SK-N-SH (cell line): ENCODE data around the gene KIF13A. TPM values are rescaled to one million over a fixed set of nuclear protein-coding genes. Genes with fewer than 3 reads are reported as not detected.

Experiments used
- CTCF ChIA-PET: fragments of 300-600, 350-600 bp; formaldehyde crosslinking; extraction: SDS; loops from one replicate; lab custom pipeline; 2021; lab: Yijun Ruan, JAX
- POLR2A ChIA-PET: fragments of 350-600 bp; sonication (Branson Sonifier 250); formaldehyde crosslinking; extraction: SDS; loops from one replicate; lab custom pipeline; 2020; ENCODE audit warnings: antibody characterized with exemption, inconsistent platforms; lab: Yijun Ruan, JAX
- DNase-seq: peaks from one replicate; pipeline ENCODE4 v3.0.0; 2012
- H2AFZ ChIP-seq: fragments of 200-600 bp; sonication (generic); 2 replicates; pipeline ENCODE4 v1.8.1; 2016; ENCODE audit warnings: antibody characterized with exemption, mild to moderate bottlenecking, low read depth
- H3F3A ChIP-seq: fragments of 200-600 bp; sonication (generic); replicated peaks from 2 replicates; pipeline ENCODE3; 2016; ENCODE audit warnings: antibody characterized with exemption, mild to moderate bottlenecking; ENCODE audit not compliant: insufficient read depth
- H3K27ac ChIP-seq, 2 experiments: fragments of 200-500 bp in 1 of 2; fragments of 200-600 bp in 1 of 2; sonication (Bioruptor generic) in 1 of 2; sonication (generic), shearing (Covaris generic) in 1 of 2; 2 replicates each; pipeline versions ENCODE4 v1.5.1 to v1.6.1; 2014 to 2016; ENCODE audit warnings: low read depth in 2 of 2, inconsistent platforms in 1 of 2, low read length in 1 of 2, mild to moderate bottlenecking in 1 of 2, mixed read lengths in 1 of 2
- H3K27me3 ChIP-seq: fragments of 200-600 bp; sonication (generic), shearing (Covaris generic); 2 replicates; pipeline ENCODE4 v1.6.1; 2016; ENCODE audit warnings: mixed run types; ENCODE audit not compliant: insufficient read depth
- H3K36me3 ChIP-seq, 2 experiments: fragments of 200-500 bp in 1 of 2; fragments of 200-600 bp in 1 of 2; sonication (Bioruptor generic) in 1 of 2; sonication (generic) in 1 of 2; replicated peaks in 1 of 2; 2 replicates each; pipeline versions ENCODE3 to v1.5.1; 2014 to 2016; ENCODE audit warnings: low read length in 1 of 2, mild to moderate bottlenecking in 1 of 2; ENCODE audit not compliant: insufficient read depth in 2 of 2, control insufficient read depth in 1 of 2
- H3K4me1 ChIP-seq, 2 experiments: fragments of 200-500 bp in 1 of 2; fragments of 200-600 bp in 1 of 2; sonication (Bioruptor generic) in 1 of 2; sonication (generic), shearing (Covaris generic) in 1 of 2; 2 replicates each; pipeline versions ENCODE4 v1.5.1 to v1.6.1; 2014 to 2016; ENCODE audit warnings: low read depth in 1 of 2, low read length in 1 of 2, mixed run types in 1 of 2; ENCODE audit not compliant: insufficient read depth in 2 of 2, control insufficient read depth in 1 of 2
- H3K4me2 ChIP-seq: fragments of 200-600 bp; sonication (generic), shearing (Covaris generic); 2 replicates; pipeline ENCODE4 v1.6.1; 2017; ENCODE audit warnings: mixed run types
- H3K4me3 ChIP-seq, 2 experiments: fragments of 200-500 bp in 1 of 2; fragments of 200-600 bp in 1 of 2; sonication (Bioruptor generic) in 1 of 2; sonication (generic), shearing (Covaris generic) in 1 of 2; 2 replicates each; pipeline versions ENCODE4 v1.5.1 to v1.8.1; 2014 to 2016; ENCODE audit warnings: low read depth in 2 of 2, inconsistent platforms in 1 of 2, low read length in 1 of 2, mild to moderate bottlenecking in 1 of 2, mixed read lengths in 1 of 2, moderate library complexity in 1 of 2
- H3K79me2 ChIP-seq: fragments of 200-600 bp; sonication (generic); 2 replicates; pipeline ENCODE4 v1.8.1; 2017; ENCODE audit warnings: mild to moderate bottlenecking; ENCODE audit not compliant: insufficient read depth
- H3K9ac ChIP-seq: fragments of 200-600 bp; sonication (generic); 2 replicates; pipeline ENCODE4 v1.6.1; 2017; ENCODE audit warnings: mixed run types
- H3K9me2 ChIP-seq: fragments of 200-600 bp; sonication (generic); 2 replicates; pipeline ENCODE4 v1.6.1; 2017; ENCODE audit warnings: mixed run types
- H3K9me3 ChIP-seq: fragments of 200-600 bp; sonication (generic); 2 replicates; pipeline ENCODE4 v1.6.1; 2017; ENCODE audit warnings: mixed run types, mild to moderate bottlenecking, moderate library complexity
- H4K20me1 ChIP-seq: fragments of 200-600 bp; sonication (generic); 2 replicates; pipeline ENCODE4 v1.6.1; 2017; ENCODE audit warnings: mild to moderate bottlenecking, mixed run types; ENCODE audit not compliant: insufficient read depth
- EP300 ChIP-seq, 2 experiments: IDR thresholded peaks; 2 replicates each; pipeline versions ENCODE4 v1.4.0 to v1.6.1; 2012; ENCODE audit warnings: borderline replicate concordance in 1 of 2, low read depth in 1 of 2, low read length in 1 of 2
- EZH2phosphoT487 ChIP-seq: fragments of 200-600 bp; sonication (generic); IDR thresholded peaks from 2 replicates; pipeline ENCODE4 v1.6.1; 2017; ENCODE audit warnings: low read depth, mixed run types, mild to moderate bottlenecking, antibody characterized with exemption, moderate library complexity, borderline replicate concordance
- FOSL2 ChIP-seq: IDR thresholded peaks from 2 replicates; pipeline ENCODE4 v1.4.0; 2012; ENCODE audit warnings: low read depth, mild to moderate bottlenecking, moderate library complexity, borderline replicate concordance
- GABPA ChIP-seq: IDR thresholded peaks from 2 replicates; pipeline ENCODE4 v1.4.0; 2012; ENCODE audit warnings: low read depth, mild to moderate bottlenecking
- JUND ChIP-seq: IDR thresholded peaks from 2 replicates; pipeline ENCODE4 v1.4.0; 2012
- MXI1 ChIP-seq: IDR thresholded peaks from 2 replicates; pipeline ENCODE4 v1.6.1; 2012; ENCODE audit warnings: mild to moderate bottlenecking, low read depth, low read length, improper control_type of control experiment
- NFIC ChIP-seq: IDR thresholded peaks from 2 replicates; pipeline ENCODE4 v1.4.0; 2012; ENCODE audit warnings: borderline replicate concordance
- POLR2AphosphoS5 ChIP-seq: IDR thresholded peaks from 2 replicates; pipeline ENCODE4 v1.6.1; 2012; ENCODE audit warnings: low read depth, low read length
- RAD21 ChIP-seq: IDR thresholded peaks from 2 replicates; pipeline ENCODE4 v1.6.1; 2012; ENCODE audit warnings: mild to moderate bottlenecking, low read length
- RCOR1 ChIP-seq: fragments of 150-350 bp; IDR thresholded peaks from 2 replicates; pipeline ENCODE4 v1.6.1; 2017; ENCODE audit warnings: antibody characterized with exemption, low read length
- RFX5 ChIP-seq: IDR thresholded peaks from 2 replicates; pipeline ENCODE4 v1.6.1; 2012; ENCODE audit warnings: mild to moderate bottlenecking, improper control_type of control experiment, low read length
- SIN3A ChIP-seq: IDR thresholded peaks from 2 replicates; pipeline ENCODE4 v1.6.1; 2012; ENCODE audit warnings: low read depth, mild to moderate bottlenecking, low read length, moderate library complexity, borderline replicate concordance
- TAF1 ChIP-seq: IDR thresholded peaks from 2 replicates; pipeline ENCODE4 v1.6.1; 2012; ENCODE audit warnings: low read depth, mild to moderate bottlenecking, low read length, moderate library complexity, borderline replicate concordance
- TCF12 ChIP-seq: IDR thresholded peaks from 2 replicates; pipeline ENCODE4 v1.4.0; 2012
- USF1 ChIP-seq: IDR thresholded peaks from 2 replicates; pipeline ENCODE4 v1.4.0; 2012; ENCODE audit warnings: low read depth, borderline replicate concordance
- YY1 ChIP-seq: IDR thresholded peaks from 2 replicates; pipeline ENCODE4 v1.4.0; 2012; ENCODE audit warnings: low read depth, mild to moderate bottlenecking
- WGBS: methylation state at CpG from one replicate; pipeline ENCODE4 v1.1.6; 2017; ENCODE audit warnings: low lambda C conversion rate; 5-methylcytosine and 5-hydroxymethylcytosine counted together
- polyA plus RNA-seq, 3 experiments: library from polyadenylated mRNA; depleted of rRNA; stranded (reverse); fragments of >200 nt; gene quantifications; 2 replicates each; pipeline ENCODE4 v1.2.3, GENCODE V29; 2012
- TF ChIP-seq, protein P1 (sequence below): IDR thresholded peaks from 2 replicates; pipeline ENCODE4 v1.4.0; 2012; ENCODE audit warnings: low read depth, borderline replicate concordance
- TF ChIP-seq, protein P2 (sequence below): IDR thresholded peaks from 2 replicates; pipeline ENCODE4; 2012

Gene KIF13A
- polyA plus RNA-seq, 1 of the 3 experiments (the other 2 are of a cell fraction): 18.2 TPM

DNA sequence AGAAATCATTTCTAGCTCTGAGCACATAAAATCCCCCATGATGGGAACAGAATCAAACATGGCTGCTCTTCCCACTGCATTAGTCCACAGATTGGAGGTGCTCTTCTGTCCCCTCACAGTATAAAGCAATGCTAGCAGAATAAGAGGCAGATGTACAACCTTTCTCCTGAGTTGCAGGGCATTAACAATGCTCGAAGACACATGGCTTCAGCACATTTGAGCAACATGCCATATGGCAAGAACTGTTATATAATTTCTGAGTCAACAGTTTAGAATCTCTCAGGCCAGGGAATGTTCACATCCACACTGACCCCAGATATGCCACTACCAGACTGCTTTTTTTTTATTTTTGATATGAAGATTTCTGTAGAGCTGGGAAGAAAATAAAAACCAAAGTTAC lies 119.6 kb downstream of the KIF13A start (continued):
- TF ChIP-seq, protein P1, sequence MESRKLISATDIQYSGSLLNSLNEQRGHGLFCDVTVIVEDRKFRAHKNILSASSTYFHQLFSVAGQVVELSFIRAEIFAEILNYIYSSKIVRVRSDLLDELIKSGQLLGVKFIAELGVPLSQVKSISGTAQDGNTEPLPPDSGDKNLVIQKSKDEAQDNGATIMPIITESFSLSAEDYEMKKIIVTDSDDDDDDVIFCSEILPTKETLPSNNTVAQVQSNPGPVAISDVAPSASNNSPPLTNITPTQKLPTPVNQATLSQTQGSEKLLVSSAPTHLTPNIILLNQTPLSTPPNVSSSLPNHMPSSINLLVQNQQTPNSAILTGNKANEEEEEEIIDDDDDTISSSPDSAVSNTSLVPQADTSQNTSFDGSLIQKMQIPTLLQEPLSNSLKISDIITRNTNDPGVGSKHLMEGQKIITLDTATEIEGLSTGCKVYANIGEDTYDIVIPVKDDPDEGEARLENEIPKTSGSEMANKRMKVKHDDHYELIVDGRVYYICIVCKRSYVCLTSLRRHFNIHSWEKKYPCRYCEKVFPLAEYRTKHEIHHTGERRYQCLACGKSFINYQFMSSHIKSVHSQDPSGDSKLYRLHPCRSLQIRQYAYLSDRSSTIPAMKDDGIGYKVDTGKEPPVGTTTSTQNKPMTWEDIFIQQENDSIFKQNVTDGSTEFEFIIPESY: 0 out of 2 replicates have a peak, but pooled peaks have one; percentile 18
- TF ChIP-seq EZH2phosphoT487 (no peak), JUND (peak; percentile 77), TCF12 (peak; percentile 91), NFIC (0 out of 2 replicates have a peak, but pooled peaks have one; percentile 32), MXI1 (peak; percentile 66; the same call in 1 of the 2 replicates), RAD21 (no peak), POLR2AphosphoS5 (peak; percentile 61; the same call in 1 of the 2 replicates), RFX5 (no peak), TAF1 (no peak), FOSL2 (peak; percentile 86), GABPA (no peak), RCOR1 (no peak; the same call in 1 of the 2 replicates), SIN3A (peak; percentile 76), USF1 (no peak), YY1 (0 out of 2 replicates have a peak, but pooled peaks have one; percentile 35), EP300 (IDR thresholded peaks at IDR 0.05; ENCODE audit: borderline replicate concordance in 1 of 2, low read depth in 1 of 2, low read length in 1 of 2) (peak; percentile 39 to 75; a peak in 1 of 4 replicates)
- TF ChIP-seq, protein P2, sequence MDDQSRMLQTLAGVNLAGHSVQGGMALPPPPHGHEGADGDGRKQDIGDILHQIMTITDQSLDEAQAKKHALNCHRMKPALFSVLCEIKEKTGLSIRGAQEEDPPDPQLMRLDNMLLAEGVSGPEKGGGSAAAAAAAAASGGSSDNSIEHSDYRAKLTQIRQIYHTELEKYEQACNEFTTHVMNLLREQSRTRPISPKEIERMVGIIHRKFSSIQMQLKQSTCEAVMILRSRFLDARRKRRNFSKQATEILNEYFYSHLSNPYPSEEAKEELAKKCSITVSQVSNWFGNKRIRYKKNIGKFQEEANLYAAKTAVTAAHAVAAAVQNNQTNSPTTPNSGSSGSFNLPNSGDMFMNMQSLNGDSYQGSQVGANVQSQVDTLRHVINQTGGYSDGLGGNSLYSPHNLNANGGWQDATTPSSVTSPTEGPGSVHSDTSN: peak; percentile 70

DNA sequence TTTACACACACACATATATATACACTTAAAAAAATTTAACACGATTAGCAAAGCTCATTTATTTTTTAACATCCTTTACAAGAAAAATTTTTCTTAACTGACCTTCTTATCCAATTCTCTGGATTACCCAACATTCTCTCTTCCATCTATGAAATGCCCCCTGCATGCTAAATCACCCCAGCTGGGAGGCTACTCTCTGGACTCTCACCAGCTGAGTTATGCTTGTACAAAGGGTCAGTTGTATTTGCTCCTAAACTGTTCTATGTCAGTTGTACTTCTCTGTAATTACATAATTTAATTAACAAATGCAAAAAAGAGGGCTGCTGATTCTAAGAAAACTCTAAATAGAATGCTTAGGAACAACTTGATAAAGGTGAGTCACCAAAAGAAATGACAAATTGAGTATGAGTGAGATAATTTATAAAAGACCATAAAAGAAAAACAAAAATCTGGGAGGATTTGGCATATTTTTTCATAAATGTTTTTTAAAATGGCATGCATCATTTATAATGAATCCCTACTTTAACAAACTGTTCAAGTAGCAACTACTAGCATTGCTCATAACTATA lies 120.5 kb downstream of the KIF13A start:
- Histone ChIP-seq H2AFZ (no peak overlapping the region), H3K4me2 (0 out of 2 replicates have a peak overlapping the region, but pooled peaks have one; percentile 26), H3K9me2 (no peaks in the 10 kb centered on the region), H3K36me3 (no peaks in the 10 kb centered on the region), H3K4me1 (peaks cover 25 to 62% of the 10 kb centered on the region in 2 experiments), H3K27ac (peak overlapping the region; percentile 85 to 96), H4K20me1 (no peaks in the 10 kb centered on the region), H3K79me2 (peaks cover 18% of the 10 kb centered on the region), H3K9ac (peak overlapping the region; percentile 3; the same call in 1 of the 2 replicates), H3F3A (peaks cover 53% of the 10 kb centered on the region), H3K9me3 (no peaks in the 10 kb centered on the region), H3K27me3 (no peaks in the 10 kb centered on the region), H3K4me3 (no peak overlapping the region)
- CTCF ChIA-PET: interaction anchor here (1.4 kb wide), 1 partner anchor 15 kb away, joined by 3 read pairs; no protein-coding TSS in a partner anchor
- POLR2A ChIA-PET: interaction anchor here (0.6 kb wide), 1 partner anchor 287 kb away, joined by 3 read pairs; no protein-coding TSS in a partner anchor
- DNase-seq: no peak
- 88% methylated on average over 1 of the region's 1 CpG for WGBS
- no peak for TF ChIP-seq RAD21
- TF ChIP-seq, protein P2: 0 out of 2 replicates have a peak, but pooled peaks have one; percentile 13
